HEK293 (cell line): ENCODE results near the gene SDC1.

Experiments
- KLF16 ChIP-seq: fragments of 450-650 bp; formaldehyde crosslinking; IDR thresholded peaks from 2 replicates; pipeline ENCODE4 v1.5.1; 2017; ENCODE audit warnings: missing biosample characterization, missing genetic modification characterization
- YY1 ChIP-seq: fragments of 450-650 bp; formaldehyde crosslinking; IDR thresholded peaks from 2 replicates; pipeline ENCODE4 v1.5.1; 2018; ENCODE audit warnings: missing biosample characterization, missing genetic modification characterization
- ZNF114 ChIP-seq: fragments of 450-650 bp; formaldehyde crosslinking; IDR thresholded peaks from 2 replicates; pipeline ENCODE4 v1.5.0; 2017; ENCODE audit warnings: missing biosample characterization, missing genetic modification characterization
- ZNF521 ChIP-seq: fragments of 450-650 bp; formaldehyde crosslinking; IDR thresholded peaks from 2 replicates; pipeline ENCODE4 v1.5.1; 2017; ENCODE audit warnings: missing biosample characterization, mild to moderate bottlenecking, missing genetic modification characterization
- ZNF600 ChIP-seq: fragments of 450-650 bp; formaldehyde crosslinking; IDR thresholded peaks from 2 replicates; pipeline ENCODE4 v1.5.1; 2016; ENCODE audit warnings: missing biosample characterization, missing genetic modification characterization
- ZNF747 ChIP-seq: fragments of 450-650 bp; formaldehyde crosslinking; IDR thresholded peaks from 2 replicates; pipeline ENCODE4 v1.5.1; 2016; ENCODE audit warnings: missing biosample characterization, missing genetic modification characterization
- TF ChIP-seq, protein P1 (sequence below): fragments of 450-650 bp; formaldehyde crosslinking; IDR thresholded peaks from 2 replicates; pipeline ENCODE4 v1.5.1; 2016; ENCODE audit warnings: missing biosample characterization, missing genetic modification characterization
- TF ChIP-seq, protein P2 (sequence below): fragments of 450-650 bp; formaldehyde crosslinking; IDR thresholded peaks from 2 replicates; pipeline ENCODE4 v1.5.1; 2016; ENCODE audit warnings: missing biosample characterization, missing genetic modification characterization
- TF ChIP-seq, protein P3 (sequence below): fragments of 450-650 bp; formaldehyde crosslinking; IDR thresholded peaks from 2 replicates; pipeline ENCODE4 v1.5.1; 2016; ENCODE audit warnings: missing biosample characterization, missing genetic modification characterization
- TF ChIP-seq, protein P4 (sequence below): fragments of 450-650 bp; formaldehyde crosslinking; optimal IDR thresholded peaks from 2 replicates; pipeline ENCODE3; 2016; ENCODE audit warnings: missing biosample characterization, mild to moderate bottlenecking, missing genetic modification characterization
- TF ChIP-seq, protein P5 (sequence below): sonication (generic); formaldehyde crosslinking; IDR thresholded peaks from 2 replicates; pipeline ENCODE4 v1.8.1; 2022; ENCODE audit warnings: mild to moderate bottlenecking, moderate library complexity, missing genetic modification reagents

DNA sequence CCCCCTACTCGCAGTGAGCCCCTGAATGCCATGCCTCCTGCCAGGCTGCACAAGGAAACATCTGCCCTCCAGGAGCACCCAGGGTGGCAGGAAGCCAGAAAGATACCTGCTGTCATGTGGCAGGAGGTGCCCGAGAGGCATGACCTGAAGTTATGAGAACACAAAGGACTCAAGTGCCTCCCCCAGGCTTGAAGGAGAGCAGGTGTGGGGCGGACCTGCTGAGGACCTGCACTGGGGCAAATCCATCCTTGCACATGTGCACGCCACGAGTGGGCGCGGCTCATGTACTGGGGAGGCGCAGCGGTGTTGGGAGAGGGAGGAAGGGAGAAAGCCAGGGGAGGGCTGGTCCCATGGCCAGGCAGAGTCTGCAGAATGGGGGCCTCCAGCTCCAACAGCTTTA is 26.9 kb downstream of the SDC1 start:
- TF ChIP-seq, protein P1, sequence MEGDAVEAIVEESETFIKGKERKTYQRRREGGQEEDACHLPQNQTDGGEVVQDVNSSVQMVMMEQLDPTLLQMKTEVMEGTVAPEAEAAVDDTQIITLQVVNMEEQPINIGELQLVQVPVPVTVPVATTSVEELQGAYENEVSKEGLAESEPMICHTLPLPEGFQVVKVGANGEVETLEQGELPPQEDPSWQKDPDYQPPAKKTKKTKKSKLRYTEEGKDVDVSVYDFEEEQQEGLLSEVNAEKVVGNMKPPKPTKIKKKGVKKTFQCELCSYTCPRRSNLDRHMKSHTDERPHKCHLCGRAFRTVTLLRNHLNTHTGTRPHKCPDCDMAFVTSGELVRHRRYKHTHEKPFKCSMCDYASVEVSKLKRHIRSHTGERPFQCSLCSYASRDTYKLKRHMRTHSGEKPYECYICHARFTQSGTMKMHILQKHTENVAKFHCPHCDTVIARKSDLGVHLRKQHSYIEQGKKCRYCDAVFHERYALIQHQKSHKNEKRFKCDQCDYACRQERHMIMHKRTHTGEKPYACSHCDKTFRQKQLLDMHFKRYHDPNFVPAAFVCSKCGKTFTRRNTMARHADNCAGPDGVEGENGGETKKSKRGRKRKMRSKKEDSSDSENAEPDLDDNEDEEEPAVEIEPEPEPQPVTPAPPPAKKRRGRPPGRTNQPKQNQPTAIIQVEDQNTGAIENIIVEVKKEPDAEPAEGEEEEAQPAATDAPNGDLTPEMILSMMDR (tag by site-specific recombination), result no peak
- TF ChIP-seq, protein P2, sequence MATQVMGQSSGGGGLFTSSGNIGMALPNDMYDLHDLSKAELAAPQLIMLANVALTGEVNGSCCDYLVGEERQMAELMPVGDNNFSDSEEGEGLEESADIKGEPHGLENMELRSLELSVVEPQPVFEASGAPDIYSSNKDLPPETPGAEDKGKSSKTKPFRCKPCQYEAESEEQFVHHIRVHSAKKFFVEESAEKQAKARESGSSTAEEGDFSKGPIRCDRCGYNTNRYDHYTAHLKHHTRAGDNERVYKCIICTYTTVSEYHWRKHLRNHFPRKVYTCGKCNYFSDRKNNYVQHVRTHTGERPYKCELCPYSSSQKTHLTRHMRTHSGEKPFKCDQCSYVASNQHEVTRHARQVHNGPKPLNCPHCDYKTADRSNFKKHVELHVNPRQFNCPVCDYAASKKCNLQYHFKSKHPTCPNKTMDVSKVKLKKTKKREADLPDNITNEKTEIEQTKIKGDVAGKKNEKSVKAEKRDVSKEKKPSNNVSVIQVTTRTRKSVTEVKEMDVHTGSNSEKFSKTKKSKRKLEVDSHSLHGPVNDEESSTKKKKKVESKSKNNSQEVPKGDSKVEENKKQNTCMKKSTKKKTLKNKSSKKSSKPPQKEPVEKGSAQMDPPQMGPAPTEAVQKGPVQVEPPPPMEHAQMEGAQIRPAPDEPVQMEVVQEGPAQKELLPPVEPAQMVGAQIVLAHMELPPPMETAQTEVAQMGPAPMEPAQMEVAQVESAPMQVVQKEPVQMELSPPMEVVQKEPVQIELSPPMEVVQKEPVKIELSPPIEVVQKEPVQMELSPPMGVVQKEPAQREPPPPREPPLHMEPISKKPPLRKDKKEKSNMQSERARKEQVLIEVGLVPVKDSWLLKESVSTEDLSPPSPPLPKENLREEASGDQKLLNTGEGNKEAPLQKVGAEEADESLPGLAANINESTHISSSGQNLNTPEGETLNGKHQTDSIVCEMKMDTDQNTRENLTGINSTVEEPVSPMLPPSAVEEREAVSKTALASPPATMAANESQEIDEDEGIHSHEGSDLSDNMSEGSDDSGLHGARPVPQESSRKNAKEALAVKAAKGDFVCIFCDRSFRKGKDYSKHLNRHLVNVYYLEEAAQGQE (tag by site-specific recombination), result no peak
- TF ChIP-seq, protein P3, sequence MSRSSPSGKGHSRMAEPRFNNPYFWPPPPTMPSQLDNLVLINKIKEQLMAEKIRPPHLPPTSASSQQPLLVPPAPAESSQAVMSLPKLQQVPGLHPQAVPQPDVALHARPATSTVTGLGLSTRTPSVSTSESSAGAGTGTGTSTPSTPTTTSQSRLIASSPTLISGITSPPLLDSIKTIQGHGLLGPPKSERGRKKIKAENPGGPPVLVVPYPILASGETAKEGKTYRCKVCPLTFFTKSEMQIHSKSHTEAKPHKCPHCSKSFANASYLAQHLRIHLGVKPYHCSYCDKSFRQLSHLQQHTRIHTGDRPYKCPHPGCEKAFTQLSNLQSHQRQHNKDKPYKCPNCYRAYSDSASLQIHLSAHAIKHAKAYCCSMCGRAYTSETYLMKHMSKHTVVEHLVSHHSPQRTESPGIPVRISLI (tag by site-specific recombination), result no peak
- TF ChIP-seq ZNF600 (no peak), ZNF114 (no peak), YY1 (no peak), ZNF747 (tag by site-specific recombination) (no peak), ZNF521 (tag by site-specific recombination) (no peak), KLF16 (tag by site-specific recombination) (no peak)
- TF ChIP-seq, protein P4, sequence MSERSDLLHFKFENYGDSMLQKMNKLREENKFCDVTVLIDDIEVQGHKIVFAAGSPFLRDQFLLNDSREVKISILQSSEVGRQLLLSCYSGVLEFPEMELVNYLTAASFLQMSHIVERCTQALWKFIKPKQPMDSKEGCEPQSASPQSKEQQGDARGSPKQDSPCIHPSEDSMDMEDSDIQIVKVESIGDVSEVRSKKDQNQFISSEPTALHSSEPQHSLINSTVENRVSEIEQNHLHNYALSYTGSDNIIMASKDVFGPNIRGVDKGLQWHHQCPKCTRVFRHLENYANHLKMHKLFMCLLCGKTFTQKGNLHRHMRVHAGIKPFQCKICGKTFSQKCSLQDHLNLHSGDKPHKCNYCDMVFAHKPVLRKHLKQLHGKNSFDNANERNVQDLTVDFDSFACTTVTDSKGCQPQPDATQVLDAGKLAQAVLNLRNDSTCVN (tag by site-specific recombination), result no peak
- TF ChIP-seq, protein P5, sequence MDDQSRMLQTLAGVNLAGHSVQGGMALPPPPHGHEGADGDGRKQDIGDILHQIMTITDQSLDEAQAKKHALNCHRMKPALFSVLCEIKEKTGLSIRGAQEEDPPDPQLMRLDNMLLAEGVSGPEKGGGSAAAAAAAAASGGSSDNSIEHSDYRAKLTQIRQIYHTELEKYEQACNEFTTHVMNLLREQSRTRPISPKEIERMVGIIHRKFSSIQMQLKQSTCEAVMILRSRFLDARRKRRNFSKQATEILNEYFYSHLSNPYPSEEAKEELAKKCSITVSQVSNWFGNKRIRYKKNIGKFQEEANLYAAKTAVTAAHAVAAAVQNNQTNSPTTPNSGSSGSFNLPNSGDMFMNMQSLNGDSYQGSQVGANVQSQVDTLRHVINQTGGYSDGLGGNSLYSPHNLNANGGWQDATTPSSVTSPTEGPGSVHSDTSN (CRISPR knock-in tag), result no peak
